Activated T-helper 17 cell treated with anti-CD3 and anti-CD28 coated beads, Interleukin-2, amount 50 U/mL, for 72 hours (primary cell): ENCODE measurements around the gene ENOSF1. TPM values are rescaled to one million over a fixed set of nuclear protein-coding genes. Genes with fewer than 3 reads are reported as not detected.
A peak's percentile ranks its signal among the peaks of the same experiment; 100 is the strongest.

Source experiments
- ATAC-seq: fragments of 150-1000 bp; cut with Tn5 transposase; replicated peaks from 2 replicates; pipeline ENCODE4 v1.10.0; 2021; ENCODE audit warnings: mild to moderate bottlenecking, moderate library complexity
- H3K27ac Mint-ChIP-seq: one replicate; pipeline ENCODE4 v1.8.0; 2022; ENCODE audit warnings: mixed read lengths
- H3K27me3 Mint-ChIP-seq: one replicate; pipeline ENCODE4 v1.8.0; 2022; ENCODE audit warnings: mixed read lengths
- H3K36me3 Mint-ChIP-seq: one replicate; pipeline ENCODE4 v1.8.0; 2022; ENCODE audit warnings: low read depth, mild to moderate bottlenecking, mixed read lengths
- H3K4me1 Mint-ChIP-seq: one replicate; pipeline ENCODE4 v1.8.0; 2022; ENCODE audit warnings: mixed read lengths
- H3K4me3 Mint-ChIP-seq: one replicate; pipeline ENCODE4 v1.8.0; 2022; ENCODE audit warnings: mild to moderate bottlenecking, mixed read lengths
- H3K9me3 Mint-ChIP-seq: one replicate; pipeline ENCODE4 v1.8.0; 2022; ENCODE audit warnings: mixed read lengths
- total RNA-seq, 2 donors: library from RNA; stranded (reverse); gene quantifications; one replicate each; pipeline ENCODE4 v1.2.3, GENCODE V29; 2022

ENOSF1 gene
- total RNA-seq, 2 donors from 2014 or later, result 61.6 to 89.8 TPM

DNA sequence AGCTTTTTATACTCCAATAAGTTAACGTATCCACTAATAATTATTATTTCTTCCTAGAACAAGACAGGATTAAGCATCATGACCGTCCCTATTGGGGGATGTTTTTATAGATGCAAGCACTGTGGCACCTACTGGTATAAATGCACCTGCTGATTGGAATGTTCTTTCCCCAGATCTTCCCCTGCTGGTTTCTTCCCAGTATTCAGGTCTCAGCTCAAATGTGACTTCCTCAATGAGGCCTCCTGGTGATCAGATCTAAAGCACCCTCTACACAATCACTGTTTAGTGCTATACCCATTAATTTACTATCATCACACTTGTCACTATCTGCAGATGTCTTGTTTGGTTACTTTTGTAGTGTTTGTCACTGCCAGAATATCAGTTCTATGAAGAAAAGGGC lies 58.9 kb downstream of the ENOSF1 start:
- Mint-ChIP-seq H3K27ac (no peak overlapping the region), H3K4me1 (peaks cover 5% of the 10 kb centered on the region), H3K4me3 (no peak overlapping the region), H3K27me3 (peaks cover 16% of the 10 kb centered on the region), H3K36me3 (peaks cover 5% of the 10 kb centered on the region), H3K9me3 (no peaks in the 10 kb centered on the region)
- ATAC-seq, result no peak

DNA sequence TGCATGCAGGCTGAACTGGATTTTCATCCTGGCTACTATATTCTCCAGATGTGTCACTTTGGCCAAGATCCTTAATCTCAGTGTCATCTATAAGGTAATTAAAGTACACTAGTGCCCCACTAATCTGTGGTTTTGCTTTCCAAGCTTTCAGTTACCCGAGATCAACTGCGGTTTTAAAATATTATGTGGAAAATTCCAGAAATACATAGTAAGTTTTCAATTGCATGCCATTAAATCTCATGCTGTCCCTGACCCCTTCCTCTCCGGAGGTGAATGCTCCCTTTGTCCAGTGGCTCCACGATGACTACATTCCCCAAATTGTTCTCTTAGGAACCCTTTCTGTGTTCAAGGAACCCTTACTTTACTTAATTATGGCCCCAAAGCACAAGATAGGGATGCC lies 60.3 kb downstream of the ENOSF1 start:
- no peaks in the 10 kb centered on the region for H3K36me3 Mint-ChIP-seq
- no peak overlapping the region for H3K27ac Mint-ChIP-seq
- no peak overlapping the region for H3K4me3 Mint-ChIP-seq
- peaks cover 18% of the 10 kb centered on the region for H3K27me3 Mint-ChIP-seq
- ATAC-seq, result no peak
- no peaks in the 10 kb centered on the region for H3K9me3 Mint-ChIP-seq
- peaks cover 5% of the 10 kb centered on the region for H3K4me1 Mint-ChIP-seq

- no peaks in the 10 kb centered on the region for H3K9me3 Mint-ChIP-seq
- peaks cover 5% of the 10 kb centered on the region for H3K4me1 Mint-ChIP-seq
- H3K27me3 Mint-ChIP-seq, result peaks cover 11% of the 10 kb centered on the region
- H3K36me3 Mint-ChIP-seq, result no peaks in the 10 kb centered on the region
- H3K27ac Mint-ChIP-seq, result no peak overlapping the region
- ATAC-seq, result peak; percentile 75
- H3K4me3 Mint-ChIP-seq, result no peak overlapping the region
These were observed 62.0 kb downstream of the ENOSF1 start for GRCh38 chr18:650428-650858.

DNA sequence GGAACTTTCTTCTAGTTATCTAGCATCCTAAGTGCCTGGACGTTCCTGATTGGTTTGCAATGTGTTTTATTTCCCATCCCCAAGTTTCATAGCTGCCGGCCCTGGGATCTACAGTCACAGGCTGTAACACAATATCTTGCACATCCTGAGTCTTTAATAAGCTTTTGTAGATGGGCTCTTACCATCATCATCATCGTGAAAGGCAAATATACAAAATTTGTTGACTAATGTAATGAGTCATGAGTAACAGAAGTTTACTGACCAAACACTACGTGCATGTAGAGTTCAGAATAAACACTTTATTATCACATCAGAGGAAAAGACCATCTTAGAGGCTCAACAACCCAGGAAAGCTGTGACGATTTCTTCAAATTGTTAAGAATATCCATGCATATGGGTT lies 63.1 kb downstream of the ENOSF1 start:
- no peaks in the 10 kb centered on the region for H3K36me3 Mint-ChIP-seq
- no peak overlapping the region for H3K4me3 Mint-ChIP-seq
- H3K27ac Mint-ChIP-seq, result no peak overlapping the region

DNA sequence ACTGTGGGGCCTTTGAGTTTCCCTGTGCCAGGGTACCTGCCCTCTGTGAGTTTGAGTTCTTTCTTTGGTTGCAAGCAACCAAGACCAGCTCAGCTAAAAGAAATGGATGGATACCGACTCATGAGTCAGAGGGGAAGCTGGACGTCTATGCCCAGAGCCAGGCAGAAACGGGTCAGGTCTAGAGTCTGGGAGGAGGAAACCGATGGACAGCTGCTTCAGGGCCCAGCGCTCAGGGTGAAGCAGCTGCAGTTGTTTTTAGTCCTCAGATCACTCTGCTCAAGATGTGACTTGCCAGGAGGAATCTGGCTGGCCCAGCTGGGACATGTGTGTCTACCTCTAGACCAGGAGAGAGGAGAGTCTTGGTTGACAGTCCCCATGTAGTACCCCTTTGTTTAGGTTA lies 65.1 kb downstream of the ENOSF1 start:
- no peak overlapping the region for H3K4me3 Mint-ChIP-seq
- peaks cover 5% of the 10 kb centered on the region for H3K4me1 Mint-ChIP-seq

More for the DNA sequence above, 63.1 kb downstream of the ENOSF1 start:
- ATAC-seq, result no peak
- peaks cover 10% of the 10 kb centered on the region for H3K27me3 Mint-ChIP-seq
- H3K4me1 Mint-ChIP-seq, result peaks cover 5% of the 10 kb centered on the region
- H3K9me3 Mint-ChIP-seq, result no peaks in the 10 kb centered on the region

GRCh38 chr18:644395-645004 lies 67.9 kb downstream of the ENOSF1 start:
- H3K27ac Mint-ChIP-seq, result no peak overlapping the region
- ATAC-seq, result peak; percentile 64
- no peak overlapping the region for H3K4me3 Mint-ChIP-seq
- H3K27me3 Mint-ChIP-seq, result peaks cover 7% of the 10 kb centered on the region
- H3K4me1 Mint-ChIP-seq, result no peaks in the 10 kb centered on the region
- no peaks in the 10 kb centered on the region for H3K9me3 Mint-ChIP-seq
- H3K36me3 Mint-ChIP-seq, result no peaks in the 10 kb centered on the region

More for the DNA sequence above, 65.1 kb downstream of the ENOSF1 start:
- no peak for ATAC-seq
- Mint-ChIP-seq H3K36me3 (no peaks in the 10 kb centered on the region), H3K27me3 (peaks cover 7% of the 10 kb centered on the region), H3K27ac (no peak overlapping the region), H3K9me3 (no peaks in the 10 kb centered on the region)

DNA sequence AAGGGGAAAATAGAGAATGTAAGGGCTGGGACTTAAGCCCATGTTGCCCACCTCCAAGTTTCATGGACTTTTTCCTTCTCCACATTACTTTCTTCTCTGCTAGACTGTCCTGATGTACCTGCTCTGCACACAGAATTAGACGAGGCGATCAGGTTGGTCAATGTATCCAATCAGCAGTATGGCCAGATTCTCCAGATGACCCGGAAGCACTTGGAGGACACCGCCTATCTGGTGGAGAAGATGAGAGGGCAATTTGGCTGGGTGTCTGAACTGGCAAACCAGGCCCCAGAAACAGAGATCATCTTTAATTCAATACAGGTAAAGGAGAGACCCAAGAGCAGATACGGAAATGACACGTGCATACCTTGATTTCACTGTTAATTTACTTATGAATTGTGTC lies 71.2 kb downstream of the ENOSF1 start:
- no peak overlapping the region for H3K27ac Mint-ChIP-seq
- no peak for ATAC-seq
- H3K36me3 Mint-ChIP-seq, result no peaks in the 10 kb centered on the region
- no peak overlapping the region for H3K4me3 Mint-ChIP-seq
- no peaks in the 10 kb centered on the region for H3K4me1 Mint-ChIP-seq
- H3K27me3 Mint-ChIP-seq, result peaks cover 8% of the 10 kb centered on the region
- no peaks in the 10 kb centered on the region for H3K9me3 Mint-ChIP-seq

DNA sequence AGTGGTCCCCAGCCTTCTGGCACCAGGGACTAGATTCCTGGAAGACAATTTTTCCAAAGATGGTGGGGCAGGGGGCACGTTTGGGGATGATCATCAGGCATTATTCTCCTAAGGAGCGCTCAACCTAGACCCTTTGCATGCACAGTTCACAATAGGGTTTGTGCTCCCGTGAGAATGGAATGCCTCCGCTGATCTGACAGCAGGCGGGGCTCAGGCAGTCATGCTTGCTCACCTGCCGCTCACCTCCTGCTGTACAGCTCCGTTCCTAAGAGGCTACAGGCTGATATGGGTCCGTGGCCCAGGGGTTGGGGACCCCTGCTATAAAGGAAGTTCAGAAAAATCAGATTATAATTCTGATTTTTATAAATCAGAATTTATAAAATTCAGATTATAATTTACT lies 77.3 kb downstream of the ENOSF1 start:
- no peak overlapping the region for H3K4me3 Mint-ChIP-seq
- ATAC-seq, result no peak

DNA sequence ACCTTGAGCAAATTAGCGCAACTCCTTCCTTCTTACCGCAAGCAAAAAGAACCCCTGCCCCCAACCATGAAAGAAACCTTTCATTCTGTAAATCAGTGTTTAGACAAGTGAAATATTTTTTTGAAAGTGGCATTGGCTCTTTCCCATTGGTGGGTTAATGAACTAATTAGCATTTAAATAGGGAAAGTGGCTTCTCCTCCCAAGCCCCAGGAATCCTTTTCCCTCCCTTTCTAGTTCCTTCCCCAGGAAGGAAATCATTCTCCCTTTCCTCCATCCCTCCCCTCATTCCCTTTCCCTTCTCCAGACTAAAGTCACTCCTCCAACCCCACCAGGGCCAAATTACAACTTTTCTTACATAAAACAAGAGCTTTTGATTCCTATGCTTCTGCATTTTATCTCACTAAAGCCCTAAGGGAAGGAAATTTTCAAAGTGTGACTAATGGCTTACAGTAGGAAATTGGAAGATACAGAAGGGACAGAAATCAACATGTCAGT lies 77.8 kb downstream of the ENOSF1 start:
- Mint-ChIP-seq H3K4me3 (no peak overlapping the region), H3K4me1 (no peaks in the 10 kb centered on the region), H3K9me3 (no peaks in the 10 kb centered on the region), H3K36me3 (no peaks in the 10 kb centered on the region), H3K27me3 (peaks cover 13% of the 10 kb centered on the region), H3K27ac (no peak overlapping the region)
- no peak for ATAC-seq

More for the DNA sequence above, 77.3 kb downstream of the ENOSF1 start:
- Mint-ChIP-seq H3K9me3 (no peaks in the 10 kb centered on the region), H3K36me3 (no peaks in the 10 kb centered on the region), H3K4me1 (no peaks in the 10 kb centered on the region), H3K27me3 (peaks cover 10% of the 10 kb centered on the region), H3K27ac (no peak overlapping the region)

- Mint-ChIP-seq H3K27ac (no peak overlapping the region), H3K4me1 (no peaks in the 10 kb centered on the region), H3K27me3 (peaks cover 14% of the 10 kb centered on the region), H3K36me3 (no peaks in the 10 kb centered on the region), H3K9me3 (no peaks in the 10 kb centered on the region), H3K4me3 (no peak overlapping the region)
- no peak for ATAC-seq
These were observed 80.9 kb downstream of the ENOSF1 start for GRCh38 chr18:631560-631959.

- no peaks in the 10 kb centered on the region for H3K4me1 Mint-ChIP-seq
- H3K27ac Mint-ChIP-seq, result peak overlapping the region; percentile 2
- H3K27me3 Mint-ChIP-seq, result peaks cover 22% of the 10 kb centered on the region
- H3K4me3 Mint-ChIP-seq, result no peak overlapping the region
- H3K9me3 Mint-ChIP-seq, result no peaks in the 10 kb centered on the region
- no peaks in the 10 kb centered on the region for H3K36me3 Mint-ChIP-seq
- peak; percentile 82 for ATAC-seq
These were observed 82.9 kb downstream of the ENOSF1 start for GRCh38 chr18:629269-630150.

- H3K27ac Mint-ChIP-seq, result no peak overlapping the region
- H3K4me3 Mint-ChIP-seq, result no peak overlapping the region
- no peaks in the 10 kb centered on the region for H3K4me1 Mint-ChIP-seq
- no peak for ATAC-seq
- H3K9me3 Mint-ChIP-seq, result no peaks in the 10 kb centered on the region
- no peaks in the 10 kb centered on the region for H3K36me3 Mint-ChIP-seq
- H3K27me3 Mint-ChIP-seq, result peaks cover 24% of the 10 kb centered on the region
These were observed 85.2 kb downstream of the ENOSF1 start for GRCh38 chr18:627231-627630.

DNA sequence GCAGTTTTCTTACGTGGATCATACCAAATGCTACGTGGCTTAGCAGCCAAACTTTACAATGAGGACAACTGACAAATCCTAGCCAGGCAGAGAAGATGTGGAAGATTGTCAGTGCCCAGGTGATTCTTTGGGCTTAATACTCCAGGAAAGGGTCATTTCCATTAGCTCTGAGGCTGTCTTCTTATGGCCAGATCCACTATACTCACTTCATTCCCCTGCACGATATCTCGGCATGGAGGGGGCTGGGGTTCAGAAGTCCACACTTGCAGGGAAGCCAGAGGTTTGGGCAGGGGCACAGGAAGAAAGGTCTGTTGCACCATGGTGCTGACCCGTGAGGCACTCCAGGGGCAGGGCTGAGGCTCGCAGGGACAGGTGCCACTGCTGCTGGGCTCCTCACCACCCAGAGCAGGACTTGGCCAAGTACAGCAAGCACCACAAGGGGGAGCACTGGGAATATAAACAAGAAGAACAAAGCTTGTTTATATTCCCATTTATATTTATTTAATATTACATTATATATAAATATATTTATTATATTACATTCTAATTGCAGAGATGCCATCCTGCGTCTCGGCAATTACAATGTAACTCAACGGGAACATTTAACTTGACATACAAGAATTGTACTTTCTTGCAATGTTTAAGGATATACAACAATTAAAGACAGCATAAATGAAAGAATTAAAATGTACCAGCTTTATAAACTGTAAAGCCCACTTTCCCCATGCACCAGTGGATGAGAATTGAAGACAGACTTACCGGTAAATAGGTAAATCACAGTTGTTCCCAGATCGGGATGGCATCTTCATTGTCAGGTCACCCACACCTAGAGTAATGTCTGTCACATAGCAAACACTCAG lies 88.4 kb downstream of the ENOSF1 start:
- Mint-ChIP-seq H3K4me1 (no peaks in the 10 kb centered on the region), H3K36me3 (no peaks in the 10 kb centered on the region), H3K4me3 (no peak overlapping the region), H3K27ac (no peak overlapping the region), H3K27me3 (peaks cover 19% of the 10 kb centered on the region), H3K9me3 (no peaks in the 10 kb centered on the region)
- peak; percentile 81 for ATAC-seq

- Mint-ChIP-seq H3K27ac (no peak overlapping the region), H3K27me3 (peaks cover 21% of the 10 kb centered on the region), H3K4me3 (no peak overlapping the region), H3K36me3 (no peaks in the 10 kb centered on the region), H3K9me3 (no peaks in the 10 kb centered on the region), H3K4me1 (no peaks in the 10 kb centered on the region)
- no peak for ATAC-seq
These were observed 90.1 kb downstream of the ENOSF1 start for GRCh38 chr18:622289-622688.
